NK-92 (cell line): ENCODE measurements around the gene PLCXD1.

Experiments
- DNase-seq: peaks from one replicate; lab custom pipeline; 2025; ENCODE audit not compliant: unreplicated experiment; lab: John Stamatoyannopoulos, UW

The PLCXD1 gene

DNA sequence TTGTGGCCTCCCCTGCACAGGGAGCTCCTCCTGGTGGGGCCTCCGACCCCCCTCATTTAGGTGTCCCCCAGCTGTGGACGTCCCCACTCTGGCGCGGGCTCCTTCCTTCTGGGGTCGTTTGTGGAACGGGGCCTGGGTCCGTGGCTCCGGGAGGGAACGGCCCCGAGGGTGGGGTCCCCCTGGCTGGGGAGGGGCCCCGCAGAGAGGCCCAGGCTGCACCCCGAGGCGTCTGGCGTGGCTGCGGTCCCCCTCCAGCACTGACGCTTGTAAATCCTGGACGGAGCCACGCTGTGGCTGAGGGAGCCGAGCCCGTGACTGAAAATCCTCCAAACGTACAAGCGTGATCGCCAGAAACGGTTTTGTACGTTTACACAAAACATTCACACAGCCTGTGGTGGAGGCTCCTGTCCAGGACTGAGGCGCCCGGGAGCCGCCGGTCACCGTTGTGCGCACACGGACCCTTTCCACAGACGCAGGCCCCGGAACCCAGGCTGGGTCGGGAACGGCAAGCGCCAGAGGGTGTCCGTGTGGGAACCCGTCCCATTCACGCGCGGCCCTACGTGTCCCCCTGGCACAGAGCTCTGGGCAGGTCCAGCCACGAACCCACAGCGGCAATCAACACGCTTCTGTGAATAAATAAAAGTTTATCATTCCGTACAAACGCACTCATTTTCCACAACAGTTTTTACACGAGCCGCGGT is 52.6 kb downstream of the PLCXD1 start:
- DNase-seq = no peak

DNA sequence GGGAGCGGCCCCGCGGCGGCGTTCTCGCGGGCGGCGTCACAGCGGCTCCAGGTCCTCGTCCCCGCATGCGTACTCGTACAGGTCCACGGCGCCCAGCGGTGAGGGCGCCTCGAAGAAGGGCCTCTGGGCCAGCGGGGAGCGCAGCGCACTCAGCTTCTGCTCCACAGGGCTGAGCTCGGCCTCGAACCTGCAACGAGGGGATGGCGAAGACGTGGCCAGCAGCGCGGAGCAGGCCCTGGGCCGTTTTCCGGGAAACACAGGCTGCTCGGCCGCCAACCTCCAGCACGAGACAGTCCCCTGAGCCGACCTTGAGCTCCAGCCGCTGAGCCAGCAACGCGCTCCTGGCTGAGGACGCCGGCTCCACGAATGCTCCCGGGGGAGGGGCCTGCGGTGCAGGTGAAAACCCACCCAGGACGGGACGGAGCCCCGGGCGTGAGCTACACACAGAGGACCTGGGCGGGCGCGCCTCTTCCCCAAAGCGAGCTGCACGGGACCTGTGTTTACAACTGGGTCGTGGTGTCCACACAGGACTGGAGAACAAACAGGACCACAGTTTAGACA is 53.2 kb downstream of the PLCXD1 start:
- DNase-seq = no peak

DNA sequence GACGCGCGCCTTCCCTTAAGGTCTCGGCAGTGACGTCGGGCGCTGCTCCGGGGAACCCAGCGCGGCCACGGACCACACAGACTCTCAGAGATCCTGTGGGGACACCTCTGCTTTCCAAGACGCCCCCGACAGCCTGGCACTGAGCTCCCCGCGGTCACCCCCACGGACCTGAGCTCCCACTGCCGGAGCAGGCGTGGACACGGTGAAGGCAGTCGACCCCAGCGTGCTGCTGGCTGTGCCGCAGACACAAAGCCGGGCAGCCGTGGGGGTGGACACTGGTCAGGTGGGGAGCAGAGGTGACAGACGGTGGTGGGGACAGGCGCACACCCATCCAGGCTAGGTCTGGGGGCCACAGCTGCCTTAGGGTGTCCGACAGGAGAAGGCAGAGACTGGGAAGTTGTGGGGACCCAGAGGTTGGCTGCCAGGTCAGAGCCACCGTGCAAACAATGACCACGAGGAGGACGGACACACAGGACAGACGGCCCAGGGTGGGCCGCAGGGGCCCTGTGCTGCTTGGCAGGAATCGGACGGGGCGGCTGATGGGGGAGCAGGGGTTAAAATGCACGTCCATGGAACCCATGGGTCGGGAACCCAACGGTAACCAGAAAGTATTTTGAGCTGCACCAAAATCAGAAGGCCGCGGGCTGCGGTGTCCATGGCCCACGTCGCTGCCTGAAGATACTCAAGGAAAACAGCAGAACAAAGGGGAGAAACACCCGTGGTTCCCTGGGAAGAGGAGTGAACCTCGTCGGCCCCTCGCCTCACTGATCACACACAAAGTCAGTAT is 54.0 kb downstream of the PLCXD1 start:
- no peak for DNase-seq

DNA sequence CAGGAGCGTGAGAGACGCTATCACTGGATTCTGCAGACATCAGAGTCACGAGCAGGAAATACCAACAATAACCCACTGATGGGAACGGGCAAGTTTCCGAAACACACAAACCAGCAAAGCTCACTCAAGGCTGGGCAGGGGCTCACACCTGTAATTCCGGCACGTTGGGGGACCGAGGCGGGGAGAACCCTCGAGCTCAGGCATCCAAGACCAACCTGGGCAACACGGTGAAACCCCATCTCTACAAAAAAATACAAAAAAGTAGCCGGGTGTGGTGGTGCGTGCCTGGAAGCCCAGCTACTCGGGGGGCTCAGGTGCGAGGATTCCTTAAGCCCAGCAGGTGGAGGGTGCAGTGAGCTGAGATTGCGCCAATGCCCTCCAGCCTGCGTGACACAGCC is 54.6 kb downstream of the PLCXD1 start:
- DNase-seq = no peak

DNA sequence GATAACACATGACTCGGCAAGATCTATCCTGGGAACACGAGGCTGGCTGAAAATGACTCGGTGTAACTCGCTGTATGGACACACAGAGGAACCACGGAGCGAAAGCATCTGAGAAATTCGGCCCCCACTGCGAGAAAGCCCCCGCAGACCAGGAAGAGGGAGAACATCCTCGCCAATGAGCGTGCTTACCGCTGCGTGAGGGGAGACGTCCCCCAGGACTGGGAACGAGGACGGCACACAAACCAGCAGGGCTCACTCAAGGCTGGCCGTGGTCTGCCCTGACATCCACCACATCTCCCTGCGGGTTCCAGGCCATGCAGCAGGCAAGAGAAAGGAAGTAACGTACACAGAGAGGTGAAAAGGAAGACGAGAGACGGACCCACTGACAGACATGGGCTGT is 55.0 kb downstream of the PLCXD1 start:
- no peak for DNase-seq

DNA sequence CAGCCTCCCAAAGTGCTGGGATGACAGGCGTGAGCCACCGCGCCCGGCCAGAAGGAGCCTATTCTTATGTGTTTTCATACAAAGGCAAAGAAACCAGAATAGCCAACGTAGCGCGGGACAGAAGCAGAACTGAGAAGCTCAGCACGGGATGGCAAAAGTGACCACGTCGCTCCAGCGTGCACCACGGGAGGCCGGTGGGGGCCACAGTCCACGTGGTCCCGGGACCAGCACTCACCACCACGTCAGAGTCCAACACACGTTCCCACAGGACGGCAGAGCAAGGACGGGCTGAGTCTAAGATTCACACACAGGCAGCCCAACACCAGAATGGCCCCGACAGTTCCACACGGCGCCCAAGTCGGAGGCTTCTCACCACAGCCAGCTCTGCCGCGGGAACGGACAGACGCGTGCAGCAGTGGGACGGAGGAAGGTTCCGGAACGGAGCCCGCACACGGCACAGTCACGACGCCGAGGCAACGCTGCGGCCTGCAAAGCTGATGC is 56.2 kb downstream of the PLCXD1 start:
- no peak for DNase-seq

DNA sequence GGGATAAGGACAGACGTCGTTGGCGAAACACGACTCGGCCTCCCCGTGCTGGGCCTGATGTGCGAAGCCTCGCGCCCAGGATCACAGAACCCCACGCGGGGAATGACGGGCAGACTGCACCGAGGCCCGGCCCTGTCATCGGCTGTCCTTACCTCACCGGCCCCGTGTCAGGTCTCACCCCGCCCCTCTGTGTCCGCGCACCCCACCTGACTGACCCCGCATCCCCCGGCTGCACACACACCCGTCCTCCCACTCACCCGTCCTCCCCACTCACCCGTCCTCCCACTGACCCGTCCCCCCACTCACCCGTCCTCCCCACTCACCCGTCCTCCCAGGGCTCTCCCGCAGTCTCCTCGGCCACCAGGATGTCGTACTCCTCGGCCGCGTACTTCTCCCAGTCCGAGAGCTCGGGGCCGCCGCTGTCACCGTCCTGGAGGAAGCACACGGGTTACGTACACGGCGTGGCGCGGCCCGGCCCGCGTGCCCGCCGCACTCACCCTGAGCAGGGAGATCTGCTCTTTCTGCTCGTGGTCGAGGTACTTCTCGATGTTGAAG is 57.2 kb downstream of the PLCXD1 start:
- DNase-seq = no peak

DNA sequence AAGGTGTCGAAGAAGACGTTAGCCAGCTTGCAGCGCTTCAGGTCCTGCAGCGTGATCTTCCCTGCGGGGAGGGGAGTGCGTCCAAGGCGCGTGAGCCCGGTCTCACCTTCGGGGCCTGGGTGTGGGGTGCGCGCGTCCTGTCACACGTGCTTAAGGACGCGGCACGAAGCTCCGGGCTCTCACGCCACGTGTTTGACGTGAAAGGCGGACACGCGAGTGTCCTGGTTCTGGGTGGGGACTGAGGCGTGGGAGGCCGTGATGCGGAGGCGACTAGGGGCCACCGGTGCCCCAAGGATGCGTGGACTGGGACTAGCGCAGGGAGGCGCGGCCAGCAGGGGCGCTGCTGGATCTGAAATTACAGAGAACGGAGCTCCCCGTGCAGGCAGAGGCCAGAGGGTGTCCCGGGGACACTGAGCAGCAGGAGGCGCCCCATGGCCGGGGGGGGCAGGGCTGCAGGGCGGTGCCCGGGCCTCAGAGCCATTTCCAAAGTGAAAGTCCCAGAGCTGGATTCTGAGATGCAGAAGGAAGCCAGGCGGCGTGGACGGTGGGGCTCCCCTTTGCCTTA is 57.7 kb downstream of the PLCXD1 start:
- DNase-seq = no peak

DNA sequence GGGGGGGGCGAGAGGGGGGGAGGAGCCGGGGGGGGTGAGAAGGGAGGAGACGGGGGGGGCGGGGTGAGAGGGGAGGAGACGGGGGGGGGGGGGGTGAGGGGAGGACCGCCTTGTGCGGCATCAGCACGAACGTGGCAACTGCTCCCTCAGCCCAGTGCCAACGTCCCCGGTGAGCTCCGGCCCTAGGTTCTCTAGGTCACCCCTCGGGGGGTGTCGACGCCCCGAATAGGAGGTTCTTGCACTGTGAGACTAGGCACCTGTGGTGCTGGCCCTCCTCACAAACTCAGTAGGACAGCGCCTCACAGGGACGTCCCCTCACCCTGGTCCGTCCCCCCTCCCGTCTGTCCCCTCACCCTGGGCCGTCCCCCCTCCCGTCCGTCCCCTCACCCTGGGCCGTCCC is 58.9 kb downstream of the PLCXD1 start:
- DNase-seq = no peak

DNA sequence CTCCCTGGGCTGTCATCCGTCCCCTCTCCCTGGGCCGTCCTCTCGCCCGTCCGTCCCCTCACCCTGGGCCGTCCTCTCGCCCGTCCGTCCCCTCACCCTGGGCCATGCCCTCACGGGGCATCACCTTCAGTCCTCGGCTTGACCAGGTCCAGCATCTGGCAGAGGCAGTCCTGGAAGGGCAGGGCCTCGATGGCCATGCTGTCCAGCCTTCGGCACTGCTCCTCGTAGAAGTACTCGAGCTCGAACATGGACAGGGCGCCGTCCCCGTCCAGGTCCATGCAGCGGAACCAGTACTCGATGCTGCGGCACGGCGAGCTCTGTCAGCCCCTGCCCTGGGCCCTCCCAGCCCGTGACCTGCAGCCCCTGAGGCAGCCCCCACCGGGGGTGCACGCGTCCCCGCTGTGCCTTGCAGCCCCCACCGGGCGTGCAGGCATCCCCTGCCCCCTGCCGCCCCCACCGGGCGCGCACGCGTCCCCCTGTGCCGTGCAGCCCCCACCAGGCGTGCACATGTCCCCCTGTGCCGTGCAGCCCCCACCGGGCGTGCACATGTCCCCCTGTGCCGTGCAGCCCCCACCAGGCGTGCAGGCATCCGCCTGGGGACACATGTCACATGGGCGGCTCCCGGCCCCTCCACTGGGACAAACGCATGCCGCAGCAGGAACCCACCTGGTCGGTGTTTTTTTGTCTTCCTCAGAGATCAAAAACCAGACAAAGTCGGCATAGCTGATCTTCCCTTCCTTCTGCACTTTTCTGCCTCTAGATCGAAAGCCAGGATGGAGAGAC is 59.7 kb downstream of the PLCXD1 start:
- no peak for DNase-seq

DNA sequence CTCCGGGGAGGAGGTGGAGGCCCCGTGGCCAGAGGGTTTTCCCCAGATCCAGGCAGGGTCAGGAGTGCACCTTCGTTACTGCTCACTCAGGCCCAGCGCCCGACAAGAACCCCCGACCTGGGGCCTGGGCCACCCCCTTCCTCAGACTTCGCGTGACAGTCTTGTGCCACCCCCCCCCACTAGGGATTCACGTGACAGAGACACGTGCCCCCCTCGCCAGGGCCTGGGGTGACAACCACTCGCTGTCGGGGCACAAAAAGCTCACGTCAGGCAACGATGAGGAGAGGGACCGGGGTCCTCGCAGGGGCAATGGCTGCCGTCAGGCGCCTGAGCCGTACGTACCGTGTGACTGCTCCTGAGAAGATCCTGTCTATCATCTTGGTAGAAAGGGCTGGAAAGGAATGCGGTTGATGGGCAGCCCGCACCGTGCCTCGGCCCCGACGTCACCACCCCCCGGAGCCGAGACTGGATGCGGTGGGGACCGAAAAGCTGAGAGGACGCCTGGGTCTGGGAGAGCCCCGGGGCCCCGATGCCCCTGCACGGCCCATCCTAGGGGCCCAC is 60.4 kb downstream of the PLCXD1 start:
- DNase-seq = no peak

DNA sequence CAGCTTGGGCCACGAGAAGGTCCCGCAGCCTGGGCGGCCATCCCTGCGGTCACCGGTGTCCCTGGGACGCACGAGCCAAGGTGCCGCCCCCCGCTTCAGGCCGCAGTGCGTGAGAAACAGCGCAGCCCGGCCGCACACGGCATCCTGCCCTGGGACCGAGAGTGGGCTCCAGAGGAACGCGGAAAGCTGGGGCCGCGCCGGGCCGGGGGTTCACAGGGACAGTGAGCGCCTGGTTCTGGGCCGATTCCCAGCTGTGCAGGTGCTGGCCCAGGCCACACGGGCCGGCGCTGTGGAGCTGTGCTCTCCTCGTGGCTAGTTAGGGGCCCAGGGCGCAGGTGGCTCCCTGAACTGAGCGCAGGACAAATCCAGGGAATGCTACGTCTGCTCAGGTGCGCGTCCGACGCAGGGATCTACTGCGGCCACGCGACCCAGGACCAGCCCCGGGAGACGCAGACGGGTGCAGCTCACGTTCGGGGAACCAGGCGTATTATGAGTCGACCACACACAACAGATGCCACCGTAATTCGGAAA is 63.3 kb downstream of the PLCXD1 start:
- DNase-seq = no peak

DNA sequence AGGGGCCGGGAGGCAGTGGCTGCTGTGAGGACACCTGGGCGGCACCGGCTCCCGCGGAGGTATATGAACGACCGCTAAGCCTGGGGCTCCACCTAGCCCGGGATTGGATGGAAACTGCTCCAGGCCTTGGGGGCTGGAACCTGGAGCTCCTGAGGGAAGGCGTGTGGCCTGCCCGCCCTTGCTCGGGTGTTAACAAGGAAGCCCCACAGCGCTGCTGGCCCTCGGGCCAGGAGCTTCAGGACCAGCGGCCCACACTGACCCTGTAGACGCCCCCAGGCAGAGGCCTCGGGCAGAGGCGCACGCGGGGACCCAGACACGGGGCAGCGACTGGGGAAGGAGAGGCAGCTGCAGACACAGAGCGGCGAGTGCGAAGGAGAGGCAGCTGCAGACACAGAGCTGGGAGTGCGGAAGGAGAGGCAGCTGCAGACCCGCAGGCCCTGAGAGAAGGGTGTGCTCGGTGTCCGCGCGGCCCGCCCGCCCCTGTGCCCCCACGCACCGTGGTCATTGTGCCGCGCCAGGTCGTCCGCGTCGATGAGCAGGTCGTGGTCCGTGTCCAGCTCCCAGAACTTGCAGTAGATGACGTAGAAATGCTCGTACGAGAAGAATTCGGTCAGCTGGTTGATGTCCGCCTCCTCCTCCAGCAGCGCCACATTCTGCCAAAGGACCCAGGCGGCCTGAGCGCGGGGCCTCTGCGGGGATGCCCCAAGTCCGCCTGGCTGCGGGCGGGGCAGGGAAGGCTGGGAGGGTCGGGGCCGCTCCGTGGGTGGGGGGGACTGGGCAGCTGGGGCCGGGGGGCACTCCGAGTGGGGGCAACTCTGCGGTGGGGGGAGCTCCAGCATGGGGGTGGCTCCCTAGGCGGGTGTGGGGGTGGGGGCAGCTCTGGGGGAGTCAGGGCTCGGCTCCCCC is 64.1 kb downstream of the PLCXD1 start:
- DNase-seq = no peak

DNA sequence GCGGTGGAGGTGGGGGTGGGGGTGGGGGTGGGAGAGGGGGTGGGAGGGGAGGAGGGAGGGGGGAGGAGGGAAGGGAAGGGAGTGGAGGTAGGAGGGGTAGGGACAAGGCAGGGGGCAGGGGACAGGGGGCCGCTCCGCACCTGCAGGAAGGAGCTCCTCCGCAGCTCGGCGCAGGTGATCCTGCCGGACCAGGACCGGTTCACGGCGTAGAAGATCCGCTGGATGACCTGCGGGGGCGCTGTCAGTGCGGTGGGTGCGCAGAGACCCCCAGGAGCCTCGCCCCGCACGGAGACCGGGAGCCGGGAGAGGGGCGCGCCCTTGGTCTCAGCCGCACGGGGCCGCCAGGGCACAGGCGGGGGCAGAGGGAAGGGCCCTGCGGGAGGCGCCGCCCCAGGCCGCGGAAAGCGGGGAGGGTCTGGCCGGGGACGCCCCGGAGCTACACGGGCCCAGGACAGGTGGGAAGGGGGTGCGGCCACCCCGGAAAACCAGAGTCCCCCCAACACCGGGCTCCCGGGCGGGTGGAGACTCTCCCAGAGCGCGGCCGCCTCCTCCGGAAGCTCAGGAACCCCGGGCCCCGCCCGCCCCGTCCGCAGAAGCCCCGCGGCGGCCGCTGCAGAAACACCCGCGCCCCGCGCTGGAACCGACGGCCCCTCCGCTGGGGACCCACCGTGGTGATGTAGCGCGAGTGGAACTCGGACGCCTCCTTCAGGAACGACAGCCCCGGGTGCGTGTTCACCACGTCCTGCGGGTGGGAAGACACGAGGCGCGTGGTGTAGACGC is 65.0 kb downstream of the PLCXD1 start:
- DNase-seq = no peak

DNA sequence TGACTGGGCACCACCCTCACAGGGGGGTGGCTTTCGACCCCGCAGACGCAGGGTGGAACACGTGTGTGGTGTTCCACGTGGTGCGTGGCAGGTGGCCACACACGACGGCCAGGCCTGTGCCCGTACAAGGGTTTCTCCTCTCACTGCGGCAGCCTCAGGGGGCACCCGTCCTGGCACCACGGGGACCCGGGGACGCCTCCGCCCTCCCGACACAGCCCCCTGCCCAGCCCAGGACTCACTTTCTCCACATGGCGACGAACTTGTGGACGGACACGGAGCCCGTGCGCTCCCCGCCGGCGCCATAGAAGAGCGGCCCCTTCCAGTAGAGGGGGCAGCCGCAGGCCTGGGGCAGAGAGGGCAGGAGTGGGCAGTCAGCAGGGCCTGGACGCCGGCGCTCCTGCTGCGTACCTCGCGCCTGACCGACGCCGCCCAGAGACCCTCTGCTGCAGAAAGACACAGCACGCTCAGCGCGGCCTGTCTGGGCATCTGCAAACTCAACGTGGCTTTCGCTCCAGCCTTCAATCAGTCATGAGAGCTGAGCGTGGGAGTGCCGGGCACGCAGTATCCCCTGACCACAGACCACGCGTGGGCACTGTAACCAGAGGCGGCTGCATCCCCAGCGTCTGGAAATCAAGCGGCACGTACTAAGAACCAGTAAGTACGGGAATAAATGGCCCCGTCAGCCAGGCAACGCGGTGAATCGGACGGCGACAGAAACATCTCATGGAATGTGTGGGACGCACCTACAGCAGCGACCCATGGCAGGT is 66.4 kb downstream of the PLCXD1 start:
- no peak for DNase-seq

DNA sequence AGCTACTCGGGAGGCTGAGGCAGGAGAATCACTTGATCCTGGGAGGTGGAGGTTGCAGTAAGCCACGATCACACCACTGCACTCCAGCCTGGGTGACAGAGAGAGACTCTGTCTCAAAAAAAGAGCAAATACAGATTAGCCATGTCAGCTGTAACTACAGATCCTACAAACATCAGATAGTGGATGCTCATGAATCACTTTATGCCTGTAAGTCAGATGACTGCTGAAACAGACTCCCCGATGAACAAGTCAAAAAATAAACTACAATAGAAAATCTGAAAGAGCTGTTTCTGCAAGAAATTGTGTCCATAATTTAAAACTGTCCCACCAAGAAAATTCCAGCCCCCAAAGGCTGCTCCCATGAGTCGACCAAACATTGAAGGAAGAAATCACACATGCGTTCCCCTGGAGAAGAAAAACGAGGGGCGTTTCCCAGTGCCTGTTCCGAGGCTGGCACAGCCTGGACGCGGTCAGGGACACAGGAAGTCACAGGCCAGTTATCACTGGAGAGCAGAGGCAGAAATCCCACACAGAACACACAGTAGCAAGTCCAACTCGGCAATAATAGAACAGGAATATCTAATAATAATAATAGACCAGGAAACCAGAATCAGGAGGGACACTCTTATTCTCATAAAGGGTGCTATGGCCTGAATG is 67.4 kb downstream of the PLCXD1 start:
- no peak for DNase-seq

DNA sequence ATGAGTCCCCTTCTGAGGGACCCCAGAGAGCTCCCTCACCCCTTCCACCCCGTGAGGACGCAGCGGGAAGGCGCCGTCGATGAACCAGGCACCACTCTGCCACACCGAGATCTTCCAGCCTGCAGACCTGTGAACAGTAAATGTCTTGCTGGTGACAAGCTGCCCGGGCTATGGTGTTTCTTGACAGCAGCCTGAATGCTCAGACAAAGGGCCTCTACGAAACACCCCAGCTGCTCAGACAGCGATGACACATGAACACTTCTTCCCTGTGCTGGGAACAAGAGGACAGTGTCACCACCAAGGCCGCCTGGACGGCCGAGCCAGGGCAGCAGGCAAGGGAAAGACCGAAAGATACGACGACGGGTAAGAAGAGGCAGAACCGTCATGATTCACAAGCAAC is 68.0 kb downstream of the PLCXD1 start:
- no peak for DNase-seq
